ENCODE results near the gene PDK4.

PDK4 gene

GRCh38 chr7:95544171-95544570 lies 52.1 kb downstream of the PDK4 start:
- ChIA-PET POLR2A (no interaction called here), CTCF (interaction anchor here (1.1 to 3.3 kb wide), 9 partner anchors 9 to 148 kb away, joined by 3 to 18 read pairs (median 6); no protein-coding TSS in a partner anchor)
- DNase-seq (ENCODE audit: extremely low spot score), result no peak
- TF ChIP-seq CTCF (IDR thresholded peaks at IDR 0.05; ENCODE audit: control extremely low read depth, extremely low read depth, low read depth, missing control alignments), result no peak

GRCh38 chr7:95543312-95543711 lies 53.0 kb downstream of the PDK4 start:
- CTCF ChIA-PET, result interaction anchor here (0.7 to 3.5 kb wide), 6 partner anchors 12 to 144 kb away, joined by 3 to 17 read pairs (median 6); no protein-coding TSS in a partner anchor
- DNase-seq (ENCODE audit: extremely low spot score), result no peak
- POLR2A ChIA-PET, result no interaction called here
- no peak for TF ChIP-seq CTCF (IDR thresholded peaks at IDR 0.05; ENCODE audit: control extremely low read depth, extremely low read depth, low read depth, missing control alignments)

GRCh38 chr7:95540366-95540765 lies 56.0 kb downstream of the PDK4 start:
- CTCF ChIA-PET, result interaction anchor here (0.9 to 3.5 kb wide), 6 partner anchors 8 to 150 kb away, joined by 3 to 11 read pairs (median 4); no protein-coding TSS in a partner anchor
- POLR2A ChIA-PET, result no interaction called here
- no peak for DNase-seq (ENCODE audit: extremely low spot score)
- TF ChIP-seq CTCF (IDR thresholded peaks at IDR 0.05; ENCODE audit: control extremely low read depth, extremely low read depth, low read depth, missing control alignments), result no peak

GRCh38 chr7:95539426-95539825 lies 56.9 kb downstream of the PDK4 start:
- DNase-seq (ENCODE audit: extremely low spot score), result no peak
- ChIA-PET POLR2A (no interaction called here), CTCF (interaction anchor here (0.9 to 2.1 kb wide), 6 partner anchors 8 to 150 kb away, joined by 3 to 6 read pairs (median 3); no protein-coding TSS in a partner anchor)
- TF ChIP-seq CTCF (IDR thresholded peaks at IDR 0.05; ENCODE audit: control extremely low read depth, extremely low read depth, low read depth, missing control alignments), result no peak

- TF ChIP-seq CTCF (IDR thresholded peaks at IDR 0.05; ENCODE audit: control extremely low read depth, extremely low read depth, low read depth, missing control alignments), result no peak
- no peak for DNase-seq (ENCODE audit: extremely low spot score)
- ChIA-PET CTCF (interaction anchor here (1.0 kb wide), 1 partner anchor 11 kb away, joined by 5 read pairs; no protein-coding TSS in a partner anchor), POLR2A (no interaction called here)
These were observed 58.8 kb downstream of the PDK4 start for GRCh38 chr7:95537468-95537867.

GRCh38 chr7:95536656-95537311 lies 59.5 kb downstream of the PDK4 start:
- TF ChIP-seq CTCF (IDR thresholded peaks at IDR 0.05; ENCODE audit: control extremely low read depth, extremely low read depth, low read depth, missing control alignments), result no peak
- DNase-seq (ENCODE audit: extremely low spot score), result no peak
- POLR2A ChIA-PET, result no interaction called here
- CTCF ChIA-PET, result interaction anchor here (1.7 kb wide), 1 partner anchor 10 kb away, joined by 11 read pairs; no protein-coding TSS in a partner anchor

Data from GM10248 (cell line).